B cell (primary cell): ENCODE measurements around the gene ZNF780A.

Experiments used
- EZH2 ChIP-seq: IDR thresholded peaks from 2 replicates; pipeline ENCODE4 v1.6.1; 2012; ENCODE audit warnings: borderline replicate concordance, low read depth, mild to moderate bottlenecking, moderate library complexity, low read length; ENCODE audit not compliant: insufficient read depth, poor library complexity, severe bottlenecking
- TF ChIP-seq, protein P1 (sequence below): fragments of 200-600 bp; IDR thresholded peaks from one replicate; pipeline ENCODE4 v1.8.0; 2022; ENCODE audit warnings: antibody characterized with exemption, mild to moderate bottlenecking

DNA sequence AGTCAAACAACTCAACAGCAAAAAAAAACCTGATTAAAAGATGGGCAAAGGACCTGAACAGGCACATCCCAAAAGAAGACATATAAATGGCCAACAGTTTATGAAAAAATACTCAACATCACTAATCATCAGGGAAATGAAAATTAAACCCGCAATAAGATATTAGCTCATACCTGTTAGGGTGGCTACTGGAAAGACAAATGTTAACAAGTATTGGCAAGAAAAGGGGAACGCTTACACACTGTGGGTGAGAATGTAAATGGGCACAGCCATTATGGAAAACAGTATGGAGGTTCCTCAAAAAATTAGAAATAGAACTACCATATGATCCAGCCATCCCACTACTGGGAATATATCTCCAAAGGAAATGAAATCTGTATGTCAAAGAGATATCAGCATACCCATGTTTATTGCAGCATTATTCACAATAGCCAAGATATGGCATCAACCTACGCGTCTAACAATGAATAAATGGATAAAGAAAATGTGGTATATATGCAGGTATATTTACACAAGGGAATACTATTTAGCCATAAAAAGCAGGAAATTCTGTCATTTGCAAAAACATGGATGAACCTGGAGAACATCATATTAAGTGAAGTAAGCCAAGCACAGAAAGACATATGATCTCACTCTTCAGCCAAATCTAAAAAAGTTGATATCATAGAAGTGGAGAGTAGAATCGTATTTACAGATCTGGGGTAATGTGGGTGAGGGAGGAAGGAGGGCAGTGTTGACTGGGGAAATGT lies 2.3 kb downstream of the ZNF780A start:
- TF ChIP-seq, protein P1, sequence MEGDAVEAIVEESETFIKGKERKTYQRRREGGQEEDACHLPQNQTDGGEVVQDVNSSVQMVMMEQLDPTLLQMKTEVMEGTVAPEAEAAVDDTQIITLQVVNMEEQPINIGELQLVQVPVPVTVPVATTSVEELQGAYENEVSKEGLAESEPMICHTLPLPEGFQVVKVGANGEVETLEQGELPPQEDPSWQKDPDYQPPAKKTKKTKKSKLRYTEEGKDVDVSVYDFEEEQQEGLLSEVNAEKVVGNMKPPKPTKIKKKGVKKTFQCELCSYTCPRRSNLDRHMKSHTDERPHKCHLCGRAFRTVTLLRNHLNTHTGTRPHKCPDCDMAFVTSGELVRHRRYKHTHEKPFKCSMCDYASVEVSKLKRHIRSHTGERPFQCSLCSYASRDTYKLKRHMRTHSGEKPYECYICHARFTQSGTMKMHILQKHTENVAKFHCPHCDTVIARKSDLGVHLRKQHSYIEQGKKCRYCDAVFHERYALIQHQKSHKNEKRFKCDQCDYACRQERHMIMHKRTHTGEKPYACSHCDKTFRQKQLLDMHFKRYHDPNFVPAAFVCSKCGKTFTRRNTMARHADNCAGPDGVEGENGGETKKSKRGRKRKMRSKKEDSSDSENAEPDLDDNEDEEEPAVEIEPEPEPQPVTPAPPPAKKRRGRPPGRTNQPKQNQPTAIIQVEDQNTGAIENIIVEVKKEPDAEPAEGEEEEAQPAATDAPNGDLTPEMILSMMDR, result no peak
- no peak for TF ChIP-seq EZH2
